Measurements from ENCODE around the gene F2RL3. TPM values are rescaled to one million over a fixed set of nuclear protein-coding genes. Genes with fewer than 3 reads are reported as not detected.

F2RL3 gene
- total RNA-seq, 2 donors from 2014 or later = 5.9 to 6.4 TPM

DNA sequence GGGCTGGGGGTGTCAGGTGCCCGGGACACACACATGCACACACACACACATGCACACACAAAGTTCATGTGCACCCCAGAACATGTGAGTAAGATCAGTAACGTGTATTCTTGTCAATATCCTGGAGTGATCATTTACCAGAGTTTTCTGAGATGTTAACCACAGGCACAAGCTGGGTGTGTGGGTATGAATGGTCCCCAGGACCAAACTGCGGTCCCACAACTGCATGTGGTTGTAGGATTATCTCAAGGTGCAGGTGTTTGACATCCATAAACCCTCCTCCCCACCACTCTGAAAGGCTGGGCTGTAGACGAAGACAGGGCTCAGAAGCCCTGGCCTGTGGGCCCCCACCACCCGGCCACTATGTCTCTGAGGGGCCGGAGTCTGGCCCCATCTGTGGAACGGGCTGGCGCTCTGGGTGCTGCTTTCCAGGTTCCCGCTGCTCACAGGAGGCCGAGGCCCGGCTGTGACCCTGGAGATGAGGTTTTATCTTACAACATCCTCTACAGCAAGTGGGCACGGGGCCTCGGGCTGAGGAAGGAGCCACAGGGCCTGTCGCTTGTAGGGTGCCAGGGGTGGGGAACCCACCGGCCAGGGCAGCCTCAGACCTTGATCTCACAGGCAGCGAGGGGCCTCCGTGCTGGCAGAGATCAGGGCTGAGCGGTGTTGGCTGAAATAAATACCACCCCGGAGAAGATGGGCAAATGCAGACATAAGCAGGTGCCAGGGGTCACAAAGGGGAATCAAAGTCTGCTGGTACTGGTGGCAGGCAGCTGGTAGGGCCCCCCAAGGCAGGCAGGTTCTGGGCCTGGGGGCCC, 4.3 kb downstream of the F2RL3 start:
- Histone ChIP-seq H3K4me3 (no peak overlapping the region), H3K27ac (peak overlapping the region in 1 of 2 donors; percentile 53), H3K4me1 (peaks cover 0 to 31% of the 10 kb centered on the region in 2 donors), H3K36me3 (no peaks in the 10 kb centered on the region), H3K27me3 (no peaks in the 10 kb centered on the region), H3K9me3 (no peaks in the 10 kb centered on the region)
- TF ChIP-seq, protein P1, sequence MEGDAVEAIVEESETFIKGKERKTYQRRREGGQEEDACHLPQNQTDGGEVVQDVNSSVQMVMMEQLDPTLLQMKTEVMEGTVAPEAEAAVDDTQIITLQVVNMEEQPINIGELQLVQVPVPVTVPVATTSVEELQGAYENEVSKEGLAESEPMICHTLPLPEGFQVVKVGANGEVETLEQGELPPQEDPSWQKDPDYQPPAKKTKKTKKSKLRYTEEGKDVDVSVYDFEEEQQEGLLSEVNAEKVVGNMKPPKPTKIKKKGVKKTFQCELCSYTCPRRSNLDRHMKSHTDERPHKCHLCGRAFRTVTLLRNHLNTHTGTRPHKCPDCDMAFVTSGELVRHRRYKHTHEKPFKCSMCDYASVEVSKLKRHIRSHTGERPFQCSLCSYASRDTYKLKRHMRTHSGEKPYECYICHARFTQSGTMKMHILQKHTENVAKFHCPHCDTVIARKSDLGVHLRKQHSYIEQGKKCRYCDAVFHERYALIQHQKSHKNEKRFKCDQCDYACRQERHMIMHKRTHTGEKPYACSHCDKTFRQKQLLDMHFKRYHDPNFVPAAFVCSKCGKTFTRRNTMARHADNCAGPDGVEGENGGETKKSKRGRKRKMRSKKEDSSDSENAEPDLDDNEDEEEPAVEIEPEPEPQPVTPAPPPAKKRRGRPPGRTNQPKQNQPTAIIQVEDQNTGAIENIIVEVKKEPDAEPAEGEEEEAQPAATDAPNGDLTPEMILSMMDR (IDR thresholded peaks at IDR 0.05) = no peak
- no peak for DNase-seq (ENCODE audit: low spot score)

- no peaks in the 10 kb centered on the region for H3K27me3 ChIP-seq
- no peaks in the 10 kb centered on the region for H3K9me3 ChIP-seq
- no peak overlapping the region for H3K4me3 ChIP-seq
- peaks cover 0 to 28% of the 10 kb centered on the region in 2 donors for H3K4me1 ChIP-seq
- peak overlapping the region in 1 of 2 donors; percentile 53 for H3K27ac ChIP-seq
- TF ChIP-seq, protein P1 (IDR thresholded peaks at IDR 0.05) = no peak
- no peaks in the 10 kb centered on the region for H3K36me3 ChIP-seq
- no peak for DNase-seq (ENCODE audit: low spot score)
Measured at GRCh38 chr19:16893686-16893989, 4.8 kb downstream of the F2RL3 start.

DNA sequence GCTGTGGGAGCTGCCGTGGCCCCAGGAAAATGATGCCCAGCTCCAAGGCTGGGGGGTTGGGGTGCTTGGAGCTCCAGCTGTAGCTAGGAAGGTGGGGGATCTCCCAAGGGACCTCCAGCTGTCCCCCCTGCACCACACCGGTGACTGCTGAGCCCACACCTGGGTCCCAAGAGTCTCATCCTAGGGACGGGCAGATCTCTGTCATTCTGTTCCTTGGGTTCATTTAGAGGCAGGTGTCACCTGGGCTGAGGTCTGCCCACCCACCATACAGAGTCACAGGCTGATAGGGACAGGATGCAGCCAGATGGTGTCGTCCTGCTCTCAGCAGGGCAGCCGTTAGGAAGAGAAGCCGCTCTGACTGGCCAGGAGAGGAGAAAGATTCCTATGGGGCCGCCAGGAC, 5.3 kb downstream of the F2RL3 start:
- Histone ChIP-seq H3K36me3 (no peaks in the 10 kb centered on the region), H3K27me3 (no peaks in the 10 kb centered on the region), H3K9me3 (no peaks in the 10 kb centered on the region), H3K4me1 (peaks cover 0 to 24% of the 10 kb centered on the region in 2 donors), H3K4me3 (no peak overlapping the region), H3K27ac (peak overlapping the region in 1 of 2 donors; percentile 53)
- DNase-seq (ENCODE audit: low spot score) = no peak
- TF ChIP-seq, protein P1 (IDR thresholded peaks at IDR 0.05) = no peak

GRCh38 chr19:16895467-16896145, 6.8 kb downstream of the F2RL3 start:
- Histone ChIP-seq H3K36me3 (no peaks in the 10 kb centered on the region), H3K4me1 (peaks cover 0 to 12% of the 10 kb centered on the region in 2 donors), H3K4me3 (peak overlapping the region in 1 of 2 donors; percentile 65), H3K27me3 (no peaks in the 10 kb centered on the region), H3K9me3 (no peaks in the 10 kb centered on the region), H3K27ac (peak overlapping the region; percentile 70 to 74)
- TF ChIP-seq, protein P1 (IDR thresholded peaks at IDR 0.05) = no peak
- no peak for DNase-seq (ENCODE audit: low spot score)

DNA sequence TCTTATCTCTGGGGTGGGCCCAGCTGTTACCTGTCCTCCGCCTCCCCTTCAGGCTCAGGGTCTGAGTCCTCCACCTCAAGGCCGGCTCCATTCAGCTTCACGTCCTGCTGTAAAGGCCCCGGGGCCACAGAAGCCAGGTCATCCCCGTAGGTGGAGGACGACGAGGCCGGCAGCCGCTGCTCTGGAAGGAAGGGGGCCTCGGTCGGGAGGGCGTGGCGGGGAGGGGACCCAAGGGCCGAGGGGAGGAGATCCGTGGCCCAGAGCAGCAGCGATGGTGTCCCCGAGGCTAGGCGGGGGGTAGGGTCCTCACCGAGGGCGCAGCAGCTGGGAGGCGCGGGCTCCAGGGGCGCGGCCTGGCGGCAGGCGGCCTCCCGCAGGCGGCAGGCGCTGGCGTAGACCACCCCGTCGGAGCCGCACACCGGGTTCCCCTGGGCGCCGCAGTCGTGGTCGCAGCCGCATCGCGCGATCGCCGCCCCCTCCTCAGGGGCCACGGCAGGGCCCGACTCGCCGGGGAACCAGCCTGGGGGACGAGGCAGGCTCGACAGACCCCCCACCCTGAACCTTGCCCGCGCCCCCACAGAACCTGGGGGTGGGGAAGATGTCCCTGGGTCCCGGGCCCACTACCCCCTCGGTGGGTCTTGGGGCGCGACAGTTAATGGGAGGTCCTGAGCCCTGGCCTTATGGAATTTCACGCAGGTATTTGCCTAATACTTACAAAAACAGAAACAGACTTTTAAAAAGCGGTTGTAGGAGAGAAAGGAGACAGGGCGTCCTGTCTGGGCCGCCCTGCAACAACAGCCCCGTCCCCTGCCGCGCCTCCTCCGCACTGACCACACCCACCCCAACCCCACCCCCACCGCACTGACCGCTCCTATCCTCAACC, 7.6 kb downstream of the F2RL3 start:
- Histone ChIP-seq H3K4me1 (peaks cover 0 to 12% of the 10 kb centered on the region in 2 donors), H3K27ac (peak overlapping the region; percentile 70 to 74), H3K27me3 (no peaks in the 10 kb centered on the region), H3K36me3 (no peaks in the 10 kb centered on the region), H3K9me3 (no peaks in the 10 kb centered on the region), H3K4me3 (peak overlapping the region; percentile 39 to 65)
- no peak for DNase-seq (ENCODE audit: low spot score)
- TF ChIP-seq, protein P1 (IDR thresholded peaks at IDR 0.05) = no peak

All from right atrium auricular region (tissue), 2 donors.